HG03066 (cell line): Measurements from ENCODE around the gene EXT2.

Experiments
- ATAC-seq: cut with Tn5 transposase; IDR thresholded peaks from one replicate; pipeline ENCODE4 v1.9.1; 2021; ENCODE audit warnings: low read depth; ENCODE audit not compliant: unreplicated experiment

Gene EXT2

DNA sequence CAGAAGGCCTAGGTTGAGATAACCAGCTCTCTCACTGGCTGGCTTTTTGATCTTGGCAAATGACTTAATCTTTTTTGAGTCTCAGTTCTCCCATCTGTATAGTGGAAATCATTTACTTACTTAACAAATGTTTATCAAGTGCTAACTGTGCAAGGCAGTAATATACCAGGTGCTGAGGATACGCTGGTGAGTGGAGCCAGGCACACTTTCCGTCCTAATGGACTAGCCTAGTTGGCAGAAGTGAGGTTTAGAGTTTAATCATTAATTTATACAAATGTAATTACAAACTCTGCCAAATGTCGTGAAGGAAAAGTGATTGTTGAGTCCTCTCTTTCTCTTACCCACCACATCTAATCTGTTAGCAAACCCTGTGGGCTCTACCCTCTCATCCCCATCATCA is 33.3 kb downstream of the EXT2 start:
- ATAC-seq: no peak

DNA sequence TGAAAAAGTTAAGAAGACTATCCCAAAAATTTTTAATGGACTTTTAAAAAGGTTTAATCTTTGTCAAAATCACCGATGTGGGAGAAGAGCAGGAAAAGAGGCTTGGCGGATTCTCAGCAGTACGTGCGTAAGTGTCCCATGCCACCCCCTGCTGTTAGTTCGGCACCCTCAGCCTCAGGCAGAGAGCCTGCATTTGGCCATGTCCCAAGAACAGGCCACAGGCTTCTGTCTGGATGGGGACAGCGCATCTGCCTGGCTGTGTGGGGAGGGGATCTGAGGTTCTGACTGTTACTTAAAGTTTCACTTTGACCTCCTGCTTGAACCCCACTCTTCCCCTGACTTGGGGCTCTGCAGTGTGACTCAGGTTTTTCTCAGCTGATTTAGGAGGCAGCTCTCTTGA is 35.3 kb downstream of the EXT2 start:
- ATAC-seq: no peak

DNA sequence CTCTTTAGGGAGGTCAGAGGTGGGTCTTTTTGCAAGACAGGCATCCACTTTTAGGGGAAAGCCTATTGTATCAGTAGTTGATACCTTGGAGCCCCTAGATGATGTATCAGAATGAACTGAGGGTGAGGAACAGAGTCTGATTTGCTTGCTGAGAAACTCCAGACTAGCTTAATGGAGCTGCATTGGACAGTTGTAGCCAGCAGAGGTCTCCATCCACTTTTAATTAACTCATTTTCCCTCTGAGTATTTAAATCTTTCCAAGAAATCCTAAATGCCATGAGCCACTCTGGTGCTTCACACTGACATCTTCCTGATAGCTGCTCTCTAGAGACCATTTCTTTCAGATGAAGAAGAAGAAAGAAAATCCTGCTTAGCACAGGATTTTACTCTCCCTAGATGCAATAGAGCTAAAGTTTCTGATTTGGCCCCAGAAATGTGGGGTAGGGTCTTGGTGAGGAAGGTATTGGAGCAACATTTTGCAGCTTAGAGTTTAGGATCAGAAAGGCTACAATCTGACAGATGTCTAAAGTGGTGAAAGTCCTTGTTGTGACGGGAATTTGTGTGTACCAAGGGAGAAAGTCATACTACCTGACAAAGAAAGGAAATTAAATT is 38.0 kb downstream of the EXT2 start:
- ATAC-seq: no peak

GRCh38 chr11:44134625-44135024 is 39.1 kb downstream of the EXT2 start:
- ATAC-seq: no peak

DNA sequence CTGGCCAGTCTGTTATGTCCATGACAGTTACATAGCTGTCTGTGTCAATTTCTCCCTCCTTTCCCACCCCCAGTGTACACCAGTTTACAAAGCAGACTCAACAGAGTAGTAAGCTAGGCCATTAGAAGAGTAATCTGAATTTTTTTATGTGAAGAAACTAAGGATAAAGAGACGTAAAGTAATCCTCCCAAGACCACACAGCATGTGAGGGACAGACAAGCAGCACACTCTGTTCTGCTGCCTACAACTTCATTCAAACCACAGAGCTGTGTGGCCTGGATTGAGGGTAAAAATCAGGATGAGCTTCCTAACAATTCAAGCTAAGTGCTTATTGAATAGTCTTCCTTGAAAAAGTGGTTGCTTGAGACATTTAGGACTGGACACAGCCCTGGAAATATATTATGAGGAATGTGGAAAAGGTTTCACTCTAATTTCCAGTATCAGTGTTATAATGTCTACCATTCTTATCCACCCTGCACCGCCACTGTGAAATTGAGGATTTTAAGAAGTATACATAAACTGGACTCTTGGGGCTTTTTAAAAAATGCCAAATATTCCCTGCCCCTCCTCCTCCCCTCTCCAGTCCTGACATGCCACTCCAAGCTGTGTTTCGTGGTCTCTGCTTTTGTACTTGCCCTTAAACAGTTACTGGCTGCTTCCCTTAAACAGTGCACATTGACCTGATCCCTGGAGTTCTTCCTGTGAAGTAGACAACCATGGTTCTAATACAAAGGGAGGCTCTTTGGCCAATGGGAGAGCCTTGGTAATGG is 40.9 kb downstream of the EXT2 start:
- no peak for ATAC-seq

DNA sequence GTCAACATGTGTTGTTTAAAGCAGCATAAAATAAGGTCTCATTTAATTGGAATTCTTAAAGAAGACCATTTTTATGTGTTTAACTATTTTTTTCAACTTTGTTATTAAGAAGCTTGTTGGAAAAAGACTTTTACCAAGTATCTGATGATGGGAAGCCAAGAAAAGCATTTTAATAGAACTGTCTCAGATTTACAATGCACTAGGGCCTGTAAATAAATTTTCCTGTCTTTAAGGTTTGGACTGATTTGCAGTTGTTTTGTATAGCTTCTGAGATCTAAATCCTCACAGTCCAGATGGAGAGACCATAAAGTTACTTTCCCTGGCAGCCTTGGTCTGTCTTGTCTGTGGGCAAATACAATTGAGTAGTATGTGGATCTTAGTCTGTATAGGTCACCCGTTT is 41.6 kb downstream of the EXT2 start:
- ATAC-seq: no peak

- no peak for ATAC-seq
Measured at GRCh38 chr11:44138286-44138685, 42.8 kb downstream of the EXT2 start.

GRCh38 chr11:44138980-44139379 is 43.5 kb downstream of the EXT2 start:
- ATAC-seq: no peak

GRCh38 chr11:44139565-44140330 is 44.3 kb downstream of the EXT2 start:
- ATAC-seq: no peak

GRCh38 chr11:44140372-44140771 is 44.9 kb downstream of the EXT2 start:
- ATAC-seq: no peak

DNA sequence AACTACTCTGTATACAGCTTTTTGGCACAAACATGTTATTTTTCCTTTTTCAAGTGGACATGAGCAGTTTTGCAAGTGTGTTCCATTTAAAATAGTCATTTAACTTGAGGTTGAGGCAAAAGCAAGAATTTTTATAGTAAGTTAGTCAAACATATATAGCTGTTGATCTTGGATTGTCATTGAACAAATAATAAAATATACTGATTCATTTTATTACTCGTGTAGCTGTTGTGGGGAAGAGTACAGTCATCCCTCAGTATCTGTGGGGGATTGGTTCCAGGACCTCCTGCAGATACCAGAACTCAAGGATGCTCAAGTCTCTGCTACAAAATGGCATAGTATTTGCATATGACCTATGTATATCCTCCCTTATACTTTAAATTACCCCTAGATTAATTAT is 45.3 kb downstream of the EXT2 start:
- ATAC-seq: no peak

- ATAC-seq: no peak
Measured at GRCh38 chr11:44143987-44144909, 48.8 kb downstream of the EXT2 start.

DNA sequence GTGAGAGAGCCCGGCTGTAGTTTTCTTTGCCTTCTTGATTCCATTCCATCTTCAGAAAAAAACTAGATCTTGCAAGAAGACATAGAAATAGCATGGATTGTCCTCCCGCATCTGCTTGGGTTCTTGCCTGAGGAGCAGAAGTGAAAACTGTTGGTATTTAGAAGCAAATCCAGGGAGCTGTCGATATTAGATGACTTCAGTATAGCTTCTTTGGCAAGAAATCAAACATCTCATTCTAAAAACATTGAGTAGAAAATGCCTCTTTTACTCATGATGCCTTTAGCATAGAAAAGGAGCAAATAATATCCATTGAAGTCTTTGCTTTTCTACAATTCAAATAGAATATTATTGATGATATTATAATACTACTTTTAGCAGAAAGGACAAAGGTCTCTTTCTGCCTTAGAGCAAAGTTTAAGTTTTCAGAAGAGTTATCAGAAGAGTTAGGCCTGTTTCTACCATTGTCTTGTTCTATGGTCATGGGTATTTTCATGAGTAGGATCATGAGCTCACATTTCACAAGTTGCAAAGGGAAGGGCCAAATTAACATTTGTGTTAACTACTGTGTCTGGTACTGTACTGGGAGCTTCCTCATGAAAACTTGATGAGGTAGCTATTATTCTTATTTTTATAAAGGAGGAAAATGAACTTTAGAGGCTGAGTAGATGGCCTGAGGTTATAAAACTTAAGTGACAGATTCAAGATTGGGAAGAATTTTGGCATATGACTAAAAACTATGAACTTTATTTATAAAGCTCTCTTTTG is 49.7 kb downstream of the EXT2 start:
- ATAC-seq: no peak

DNA sequence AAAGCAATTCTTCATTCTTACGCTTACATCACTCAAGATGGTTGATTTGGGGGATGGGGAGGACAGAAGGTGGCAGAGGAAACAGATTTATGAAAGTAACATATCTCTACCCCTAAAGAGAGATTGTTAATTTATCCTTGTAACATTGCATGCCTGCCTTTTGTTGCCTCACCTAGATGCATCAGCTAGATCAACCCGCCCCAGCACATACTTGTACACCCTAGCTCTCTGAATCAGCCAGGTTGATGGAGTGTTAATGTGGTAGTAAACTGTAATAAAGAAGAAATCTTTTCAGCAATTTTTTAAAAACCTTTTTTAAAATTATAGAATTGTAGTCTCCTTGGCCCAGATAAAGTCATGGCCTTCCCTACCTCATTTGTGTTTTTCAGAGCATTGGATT is 51.5 kb downstream of the EXT2 start:
- ATAC-seq: no peak

DNA sequence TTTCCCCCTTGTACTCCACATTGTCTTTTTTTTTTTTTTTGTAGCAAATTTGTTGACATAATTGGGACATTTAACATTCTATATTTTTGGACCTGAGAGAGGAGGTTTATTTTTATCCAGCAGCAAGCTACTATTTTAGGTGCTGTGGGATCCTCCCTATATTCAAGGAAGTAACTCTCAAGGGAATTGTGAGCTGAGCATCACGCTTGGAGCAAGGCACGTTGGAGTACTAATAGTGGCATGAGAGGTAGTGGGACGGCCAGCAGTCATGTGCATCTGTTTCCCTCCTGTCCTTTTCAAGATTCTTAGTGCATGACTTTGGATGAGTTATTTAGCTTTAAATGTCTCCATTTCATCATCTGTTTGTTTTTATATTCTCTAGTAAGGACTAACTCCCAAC is 52.3 kb downstream of the EXT2 start:
- no peak for ATAC-seq

DNA sequence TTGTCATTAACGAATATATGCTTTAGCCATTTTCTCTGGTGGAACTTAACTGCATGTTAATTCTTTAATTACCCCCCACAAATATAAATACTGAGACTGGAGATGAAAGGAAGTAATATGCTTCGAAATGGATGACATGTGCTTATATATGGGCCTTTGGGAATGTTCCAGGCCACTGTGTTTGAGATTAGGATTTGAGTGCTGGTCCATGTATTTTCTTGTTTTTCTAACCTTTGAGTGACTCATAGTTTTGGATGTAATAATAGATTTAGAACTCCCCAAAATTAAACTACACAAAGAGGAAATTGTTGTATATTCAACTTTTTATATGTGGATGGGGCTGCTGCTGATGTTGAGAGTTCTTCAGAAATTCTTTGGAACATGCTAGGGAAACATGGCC is 54.2 kb downstream of the EXT2 start:
- ATAC-seq: no peak

- no peak for ATAC-seq
Measured at GRCh38 chr11:44150401-44150800, 54.9 kb downstream of the EXT2 start.

DNA sequence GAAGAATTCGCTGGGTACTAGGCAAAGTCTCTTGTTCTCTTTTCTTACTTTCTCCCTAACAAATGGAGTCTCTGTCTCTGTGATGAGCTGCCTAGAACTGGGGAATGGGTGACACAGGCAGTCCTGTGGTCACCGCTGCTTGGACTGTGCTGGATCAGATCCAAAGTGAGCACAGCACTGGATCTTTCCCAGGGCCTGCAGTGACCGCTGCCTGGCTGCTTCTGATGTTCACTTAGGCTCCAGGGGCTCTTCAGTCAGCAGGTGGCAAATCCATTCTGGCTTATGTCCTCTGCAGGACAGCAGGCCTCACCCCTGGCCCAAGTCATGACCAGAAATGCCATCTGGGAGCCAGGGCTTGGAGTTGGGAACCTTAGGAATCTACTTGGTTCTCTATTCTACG is 61.5 kb downstream of the EXT2 start:
- no peak for ATAC-seq

- ATAC-seq: no peak
Measured at GRCh38 chr11:44158384-44158783, 62.9 kb downstream of the EXT2 start.
